HG02943 (cell line): ENCODE measurements around the gene REX1BD.

Source experiments
- ATAC-seq: cut with Tn5 transposase; IDR thresholded peaks from one replicate; pipeline ENCODE4 v1.9.1; 2021; ENCODE audit warnings: mild to moderate bottlenecking, low read depth, moderate library complexity; ENCODE audit not compliant: unreplicated experiment

The REX1BD gene

GRCh38 chr19:18612051-18612771 lies 23.6 kb downstream of the REX1BD start:
- ATAC-seq = no peak

- no peak for ATAC-seq
Measured at GRCh38 chr19:18612772-18613588, 24.4 kb downstream of the REX1BD start, which contains the start of gene TMEM59L. TSS of gene TMEM59L (plus strand) at chr19:18612870. CDS start at chr19:18612959, 89 bp downstream.

GRCh38 chr19:18613589-18614234 lies 25.1 kb downstream of the REX1BD start:
- ATAC-seq = no peak

GRCh38 chr19:18616023-18616422 lies 27.4 kb downstream of the REX1BD start:
- ATAC-seq = no peak

GRCh38 chr19:18617562-18617961 lies 29.0 kb downstream of the REX1BD start:
- ATAC-seq = no peak

- no peak for ATAC-seq
Measured at GRCh38 chr19:18618236-18618635, 29.6 kb downstream of the REX1BD start.

- ATAC-seq = no peak
Measured at GRCh38 chr19:18620311-18620710, 31.7 kb downstream of the REX1BD start.

GRCh38 chr19:18620902-18621301 lies 32.3 kb downstream of the REX1BD start:
- no peak for ATAC-seq

GRCh38 chr19:18626906-18627305 lies 38.3 kb downstream of the REX1BD start:
- ATAC-seq = no peak

- no peak for ATAC-seq
Measured at GRCh38 chr19:18629166-18630088, 40.8 kb downstream of the REX1BD start.

GRCh38 chr19:18633321-18633720 lies 44.7 kb downstream of the REX1BD start:
- no peak for ATAC-seq

GRCh38 chr19:18634612-18635297 lies 46.2 kb downstream of the REX1BD start:
- no peak for ATAC-seq

- ATAC-seq = no peak
Measured at GRCh38 chr19:18635831-18636182, 47.2 kb downstream of the REX1BD start.

GRCh38 chr19:18636183-18636968 lies 47.8 kb downstream of the REX1BD start:
- ATAC-seq = peak; percentile 77

GRCh38 chr19:18636969-18637629 lies 48.5 kb downstream of the REX1BD start, which contains the start of gene KLHL26:
TSS of gene KLHL26 (plus strand) at chr19:18637028. CDS start at chr19:18637055, 27 bp downstream.
- no peak for ATAC-seq

GRCh38 chr19:18637673-18638630 lies 49.4 kb downstream of the REX1BD start:
- no peak for ATAC-seq

GRCh38 chr19:18639706-18640243 lies 51.2 kb downstream of the REX1BD start:
- no peak for ATAC-seq
